Activated T-cell treated with anti-CD3 and anti-CD28 coated beads, Interleukin-2, amount 50 U/mL, for 72 hours (primary cell): ENCODE data around the gene ODF2L. TPM values are rescaled to one million over a fixed set of nuclear protein-coding genes. Genes with fewer than 3 reads are reported as not detected.
"Not testable (repeated sequence)": the region's sequence is repeated elsewhere in the genome, so short reads cannot be mapped to it uniquely, and the experiment has no call there.

ENCODE experiments used
- ATAC-seq, 2 donors: fragments of 150-1000 bp; cut with Tn5 transposase; replicated peaks in 1 of 2; 2 replicates each; pipeline ENCODE4 v1.10.0; 2021; ENCODE audit warnings: moderate library complexity in 2 of 2, mild to moderate bottlenecking in 1 of 2
- DNase-seq, 2 donors: peaks; one replicate each; pipeline ENCODE4 v3.0.0; 2021 to 2022; ENCODE audit warnings: mixed read lengths in 1 of 2
- H3K27ac Mint-ChIP-seq: one replicate; pipeline ENCODE4 v1.8.0; 2022; ENCODE audit warnings: mild to moderate bottlenecking, moderate library complexity, mixed read lengths
- H3K27me3 Mint-ChIP-seq: one replicate; pipeline ENCODE4 v1.8.0; 2022; ENCODE audit warnings: low read depth, mixed read lengths
- H3K36me3 Mint-ChIP-seq, 2 donors: one replicate each; pipeline ENCODE4 v1.8.0; 2022; ENCODE audit warnings: mixed read lengths in 2 of 2, mild to moderate bottlenecking in 1 of 2; ENCODE audit not compliant: insufficient read depth in 2 of 2
- H3K4me1 Mint-ChIP-seq: one replicate; pipeline ENCODE4 v1.8.0; 2022; ENCODE audit warnings: low read depth, mixed read lengths
- H3K4me3 Mint-ChIP-seq, 2 donors: one replicate each; pipeline ENCODE4 v1.8.0; 2022; ENCODE audit warnings: mild to moderate bottlenecking in 2 of 2, mixed read lengths in 2 of 2, moderate library complexity in 2 of 2
- H3K9me3 Mint-ChIP-seq, 2 donors: one replicate each; pipeline ENCODE4 v1.8.0; 2022; ENCODE audit warnings: mixed read lengths in 2 of 2
- total RNA-seq, 2 donors: library from RNA; stranded (reverse); gene quantifications; one replicate each; pipeline ENCODE4 v1.2.3, GENCODE V29; 2022

The ODF2L gene
- total RNA-seq, 2 donors from 2014 or later = 31.8 to 39.2 TPM

DNA sequence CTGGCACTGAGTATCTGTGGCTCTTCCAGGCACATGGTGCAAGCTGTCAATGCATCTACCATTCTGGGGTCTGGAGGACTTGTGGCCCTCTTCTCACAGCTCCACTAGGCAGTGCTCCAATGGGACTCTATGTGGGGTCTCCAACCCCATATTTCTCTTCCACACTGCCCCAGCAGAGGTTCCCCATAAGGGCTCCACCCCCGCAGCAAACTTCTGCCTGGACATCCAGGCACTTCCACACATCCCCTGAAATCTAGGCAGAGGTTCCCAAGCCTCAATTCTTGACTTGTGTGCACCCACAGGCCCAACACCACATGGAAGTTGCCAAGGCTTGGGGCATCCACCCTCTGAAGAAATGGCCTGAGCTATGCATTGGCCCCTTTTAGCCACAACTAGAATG is 18.8 kb downstream of the ODF2L start:
- Mint-ChIP-seq H3K4me3 (no peak overlapping the region), H3K27me3 (no peaks in the 10 kb centered on the region)

DNA sequence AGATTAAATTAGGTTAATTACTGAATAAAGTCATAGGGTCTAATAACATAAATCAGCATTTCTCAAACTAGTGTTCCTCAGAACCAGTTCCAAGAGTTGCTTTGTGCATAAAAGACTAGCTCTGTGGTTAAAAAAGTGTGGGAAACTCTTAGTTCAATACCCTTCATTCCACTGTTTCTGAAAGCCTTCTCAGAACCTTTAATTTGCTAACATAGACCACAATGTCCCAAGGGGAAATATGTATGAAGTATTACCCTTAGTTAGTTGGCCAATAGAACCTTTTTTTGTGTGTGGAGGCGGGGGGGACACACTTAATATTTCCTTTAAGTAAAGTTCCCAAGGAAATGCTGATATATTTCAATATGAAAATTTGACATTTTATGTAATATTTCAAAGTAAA is 20.4 kb downstream of the ODF2L start:
- H3K27ac Mint-ChIP-seq = no peak overlapping the region

More for the DNA sequence above, 18.8 kb downstream of the ODF2L start:
- no peak for ATAC-seq
- Mint-ChIP-seq H3K4me1 (peaks cover 5% of the 10 kb centered on the region), H3K36me3 (peaks cover 11 to 22% of the 10 kb centered on the region in 2 donors), H3K9me3 (peaks cover 4 to 5% of the 10 kb centered on the region in 2 donors), H3K27ac (no peak overlapping the region)
- no peak for DNase-seq

DNA sequence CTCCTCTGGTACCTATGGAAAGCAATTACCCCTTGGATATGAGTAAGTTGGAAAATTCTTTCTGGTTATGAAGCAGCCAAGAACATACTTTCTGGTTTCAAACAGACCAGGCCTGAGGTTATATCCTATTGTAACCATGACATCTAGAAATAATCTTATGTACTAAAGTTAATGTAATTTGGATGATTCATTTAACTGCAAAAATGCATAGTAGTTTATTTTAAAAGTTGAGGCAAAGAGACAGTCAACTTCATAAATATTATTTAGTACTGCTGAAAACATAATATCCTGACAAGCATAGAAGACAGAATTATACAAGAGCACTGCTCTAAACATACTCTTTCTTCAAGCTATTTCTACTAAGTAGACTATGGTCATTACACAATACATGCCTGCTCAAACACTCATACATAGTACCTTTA is 25.5 kb downstream of the ODF2L start:
- Mint-ChIP-seq H3K4me1 (peaks cover 10% of the 10 kb centered on the region), H3K4me3 (no peak overlapping the region), H3K27me3 (no peaks in the 10 kb centered on the region), H3K27ac (no peak overlapping the region), H3K9me3 (no peaks in the 10 kb centered on the region), H3K36me3 (peaks cover 0 to 5% of the 10 kb centered on the region in 2 donors)
- no peak for ATAC-seq
- DNase-seq = no peak

More for the DNA sequence above, 20.4 kb downstream of the ODF2L start:
- ATAC-seq (no peak), DNase-seq (no peak)
- H3K4me1 Mint-ChIP-seq = peaks cover 10% of the 10 kb centered on the region
- peaks cover 11 to 27% of the 10 kb centered on the region in 2 donors for H3K36me3 Mint-ChIP-seq
- no peak overlapping the region for H3K4me3 Mint-ChIP-seq
- no peaks in the 10 kb centered on the region for H3K27me3 Mint-ChIP-seq
- H3K9me3 Mint-ChIP-seq = peaks cover 4 to 5% of the 10 kb centered on the region in 2 donors

DNA sequence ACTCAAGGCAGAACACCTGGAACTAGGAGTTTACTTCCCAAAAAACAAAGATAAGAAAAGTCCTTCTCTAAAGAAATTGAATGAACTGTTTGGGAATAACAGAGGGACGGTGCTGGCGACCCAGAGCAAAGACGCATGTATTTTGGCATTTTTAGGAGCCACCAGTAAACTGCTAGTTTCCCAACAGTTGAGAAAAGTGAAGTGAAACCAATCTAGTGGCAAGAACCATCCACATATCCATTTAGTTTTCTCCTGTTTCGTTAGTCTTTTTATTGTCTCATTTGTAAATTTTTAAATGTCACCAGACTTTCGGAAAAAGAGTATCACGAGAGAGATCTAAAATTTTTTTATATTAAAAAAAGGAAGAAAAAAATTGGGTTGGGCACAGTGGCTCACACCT is 30.2 kb downstream of the ODF2L start:
- Mint-ChIP-seq H3K27me3 (no peaks in the 10 kb centered on the region), H3K4me3 (no peak overlapping the region), H3K36me3 (peaks cover 2 to 5% of the 10 kb centered on the region in 2 donors), H3K27ac (no peak overlapping the region), H3K9me3 (no peaks in the 10 kb centered on the region), H3K4me1 (peaks cover 5% of the 10 kb centered on the region)
- ATAC-seq (no peak), DNase-seq (no peak)

DNA sequence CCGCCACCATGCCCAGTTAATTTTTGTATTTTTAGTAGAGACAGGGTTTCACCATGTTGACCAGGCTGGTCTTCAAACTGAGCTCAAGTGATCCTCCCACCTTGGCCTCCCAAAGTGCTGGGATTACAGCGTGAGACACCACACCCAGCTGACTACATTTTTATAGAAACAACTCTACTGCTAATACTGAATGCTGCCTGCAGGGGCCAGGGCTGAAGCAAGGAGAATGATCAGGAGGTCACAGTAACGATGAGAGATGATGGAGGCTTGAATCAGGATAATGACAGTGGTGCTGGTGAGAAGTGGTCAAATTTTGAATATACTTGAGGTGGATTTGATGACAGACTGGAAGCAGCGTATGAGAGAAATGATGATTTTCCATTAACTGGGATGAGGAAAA is 33.3 kb downstream of the ODF2L start:
- peaks cover 2 to 10% of the 10 kb centered on the region in 2 donors for H3K36me3 Mint-ChIP-seq
- no peak overlapping the region for H3K4me3 Mint-ChIP-seq
- DNase-seq (no peak), ATAC-seq (no peak)
- H3K27me3 Mint-ChIP-seq = no peaks in the 10 kb centered on the region
- no peak overlapping the region for H3K27ac Mint-ChIP-seq
- H3K9me3 Mint-ChIP-seq = no peaks in the 10 kb centered on the region
- H3K4me1 Mint-ChIP-seq = no peaks in the 10 kb centered on the region

DNA sequence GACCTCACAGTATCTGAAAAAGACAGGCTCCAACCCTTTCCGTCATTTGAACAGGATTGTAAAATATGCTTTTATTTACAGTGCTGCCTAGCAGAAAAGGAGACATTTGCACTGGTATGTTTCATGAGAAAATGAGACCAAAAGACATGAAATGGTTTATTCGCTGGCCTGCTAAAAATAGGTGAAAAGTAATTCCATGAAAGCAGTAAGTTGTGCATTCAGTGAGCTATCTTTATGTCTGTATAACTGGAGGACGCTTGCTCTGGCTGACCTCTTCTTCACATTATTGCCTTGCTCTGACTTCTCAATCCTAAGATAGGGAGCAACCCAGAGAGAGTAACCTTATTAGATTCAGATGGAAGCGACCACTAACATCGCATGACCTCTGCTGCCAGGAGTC is 38.3 kb downstream of the ODF2L start:
- Mint-ChIP-seq H3K27me3 (no peaks in the 10 kb centered on the region), H3K36me3 (peaks cover 2 to 15% of the 10 kb centered on the region in 2 donors), H3K4me1 (no peaks in the 10 kb centered on the region), H3K27ac (no peak overlapping the region), H3K4me3 (no peak overlapping the region), H3K9me3 (no peaks in the 10 kb centered on the region)
- ATAC-seq (no peak), DNase-seq (no peak)

DNA sequence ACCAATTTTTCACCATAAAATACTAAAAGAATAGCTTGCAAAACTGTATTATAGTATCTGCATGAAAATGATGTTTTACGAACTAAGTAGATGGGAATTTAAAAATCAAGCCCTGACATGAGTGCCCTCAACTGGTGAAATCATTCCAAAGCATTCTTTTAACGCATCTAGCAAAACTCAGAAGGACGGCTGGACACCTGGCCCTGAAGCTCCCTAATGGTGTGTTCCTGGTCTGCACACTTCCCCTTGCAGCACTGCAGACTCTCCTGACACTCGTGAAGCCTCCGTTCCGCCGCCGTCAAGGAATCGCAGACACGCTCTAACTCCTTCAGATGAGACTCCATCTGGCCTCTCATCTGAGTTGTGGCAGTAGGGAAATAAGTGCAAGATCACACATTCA is 39.9 kb downstream of the ODF2L start:
- no peaks in the 10 kb centered on the region for H3K4me1 Mint-ChIP-seq
- DNase-seq (no peak), ATAC-seq (no peak)
- H3K27ac Mint-ChIP-seq = no peak overlapping the region
- no peak overlapping the region for H3K4me3 Mint-ChIP-seq
- peaks cover 4 to 22% of the 10 kb centered on the region in 2 donors for H3K36me3 Mint-ChIP-seq
- no peaks in the 10 kb centered on the region for H3K27me3 Mint-ChIP-seq
- H3K9me3 Mint-ChIP-seq = peaks cover 3 to 5% of the 10 kb centered on the region in 2 donors

DNA sequence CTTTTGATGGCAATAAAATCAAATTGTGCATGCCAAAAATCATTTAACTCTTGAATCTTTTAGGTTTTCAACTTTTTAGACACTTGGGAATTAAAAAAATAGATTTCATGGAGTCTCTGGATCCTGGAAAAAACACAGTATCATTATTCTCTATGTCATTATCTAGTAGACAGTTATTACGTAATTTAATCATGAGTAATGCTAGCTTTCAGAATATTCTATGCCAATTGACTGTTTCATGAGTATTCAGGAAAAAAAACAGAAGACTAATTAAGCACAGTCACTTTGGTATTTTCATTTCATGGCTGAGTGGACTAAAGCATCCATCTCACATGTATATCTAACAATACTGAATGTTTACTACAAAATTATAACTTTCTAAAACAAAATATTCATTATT is 44.0 kb downstream of the ODF2L start:
- Mint-ChIP-seq H3K4me1 (no peaks in the 10 kb centered on the region), H3K36me3 (peaks cover 5 to 17% of the 10 kb centered on the region in 2 donors), H3K27me3 (no peaks in the 10 kb centered on the region), H3K27ac (no peak overlapping the region), H3K4me3 (no peak overlapping the region), H3K9me3 (peaks cover 3 to 10% of the 10 kb centered on the region in 2 donors)
- DNase-seq = no peak
- no peak for ATAC-seq

DNA sequence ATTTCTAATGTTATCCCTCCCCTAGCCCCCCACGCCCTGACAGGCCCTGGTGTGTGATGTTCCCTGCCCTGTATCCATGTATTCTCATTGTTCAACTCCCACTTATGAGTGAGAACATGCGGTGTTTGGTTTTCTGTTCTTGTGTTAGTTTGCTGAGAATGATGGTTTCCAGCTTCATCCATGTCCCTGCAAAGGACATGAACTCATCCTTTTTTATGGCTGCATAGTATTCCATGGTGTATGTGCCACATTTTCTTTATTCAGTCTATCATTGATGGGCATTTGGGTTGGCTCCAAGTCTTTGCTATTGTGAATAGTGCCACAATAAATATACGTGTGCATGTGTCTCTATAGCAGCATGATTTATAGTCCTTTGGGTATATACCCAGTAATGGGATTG is 45.9 kb downstream of the ODF2L start:
- Mint-ChIP-seq H3K36me3 (peaks cover 5 to 17% of the 10 kb centered on the region in 2 donors), H3K9me3 (peaks cover 3 to 10% of the 10 kb centered on the region in 2 donors)
- not testable (repeated sequence) for H3K27ac Mint-ChIP-seq, DNase-seq, H3K4me1 Mint-ChIP-seq, ATAC-seq, H3K4me3 Mint-ChIP-seq, H3K27me3 Mint-ChIP-seq

DNA sequence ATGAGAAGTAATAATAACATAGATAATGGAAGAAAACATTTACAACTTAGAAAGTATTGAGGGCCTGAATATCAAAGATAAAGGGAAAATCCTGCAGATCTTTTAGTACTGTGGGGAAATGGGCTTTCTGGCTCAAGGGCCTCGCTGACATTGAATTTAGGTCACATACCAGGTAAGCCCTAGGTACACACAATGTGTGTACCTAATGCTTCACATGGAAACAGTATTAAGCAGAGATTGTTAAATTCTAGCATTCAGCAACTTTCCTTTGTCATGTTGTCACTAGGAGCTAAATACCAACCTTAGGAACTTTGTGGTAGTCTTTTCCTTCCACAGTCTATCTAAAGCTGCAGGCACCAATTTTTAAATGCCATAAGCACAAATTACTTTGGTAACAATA is 49.7 kb downstream of the ODF2L start:
- DNase-seq (no peak), ATAC-seq (no peak)
- H3K27ac Mint-ChIP-seq = no peak overlapping the region
- peaks cover 2 to 7% of the 10 kb centered on the region in 2 donors for H3K36me3 Mint-ChIP-seq
- H3K4me1 Mint-ChIP-seq = no peaks in the 10 kb centered on the region
- no peaks in the 10 kb centered on the region for H3K27me3 Mint-ChIP-seq
- no peak overlapping the region for H3K4me3 Mint-ChIP-seq
- H3K9me3 Mint-ChIP-seq = peaks cover 10 to 13% of the 10 kb centered on the region in 2 donors

DNA sequence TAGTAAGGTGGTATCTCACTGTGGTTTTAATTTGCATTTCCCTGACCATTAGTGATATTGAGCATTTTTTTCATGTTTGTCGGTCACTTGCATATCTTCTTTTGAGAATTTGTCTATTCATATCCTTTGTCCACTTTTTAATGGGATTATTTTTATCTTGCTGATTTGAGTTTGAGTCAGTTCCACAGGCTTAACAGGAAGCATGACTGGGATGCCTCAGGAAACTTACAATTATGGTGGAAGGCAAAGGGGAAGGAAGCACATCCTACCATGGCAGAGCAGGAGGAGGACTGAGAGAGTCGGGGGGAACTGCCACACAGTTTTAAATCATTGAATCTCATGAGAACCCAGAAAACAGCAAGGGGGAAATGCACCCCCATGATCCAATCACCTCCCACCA is 51.1 kb downstream of the ODF2L start:
- H3K4me1 Mint-ChIP-seq = no peaks in the 10 kb centered on the region
- H3K27me3 Mint-ChIP-seq = no peaks in the 10 kb centered on the region
- H3K9me3 Mint-ChIP-seq = peaks cover 9 to 13% of the 10 kb centered on the region in 2 donors
- H3K36me3 Mint-ChIP-seq = peaks cover 0 to 5% of the 10 kb centered on the region in 2 donors
- H3K27ac Mint-ChIP-seq = no peak overlapping the region
- H3K4me3 Mint-ChIP-seq = no peak overlapping the region
- DNase-seq (no peak), ATAC-seq (no peak)

DNA sequence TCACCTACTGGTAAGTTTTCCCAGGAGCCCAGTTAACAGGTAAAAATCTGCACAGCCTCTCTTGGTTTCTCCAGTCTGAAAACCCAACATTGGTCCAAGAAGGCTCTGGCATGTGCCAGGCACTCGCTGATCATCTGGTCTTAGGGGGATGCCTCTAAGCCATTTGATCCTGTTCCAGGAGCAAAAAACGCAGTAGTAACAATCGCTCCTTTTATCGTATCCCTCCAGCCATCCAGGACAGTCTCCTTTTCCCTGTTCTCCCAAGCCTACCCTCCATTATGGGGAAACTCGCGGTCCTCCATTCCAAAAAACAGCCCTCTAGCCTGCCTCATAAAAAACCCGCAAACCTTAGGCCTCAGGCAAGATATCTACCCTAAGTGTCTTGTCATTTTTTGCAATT is 56.2 kb downstream of the ODF2L start:
- H3K27me3 Mint-ChIP-seq = no peaks in the 10 kb centered on the region
- H3K9me3 Mint-ChIP-seq = peaks cover 7 to 11% of the 10 kb centered on the region in 2 donors
- H3K36me3 Mint-ChIP-seq = peaks cover 0 to 2% of the 10 kb centered on the region in 2 donors
- DNase-seq = no peak
- H3K4me3 Mint-ChIP-seq = no peak overlapping the region
- no peaks in the 10 kb centered on the region for H3K4me1 Mint-ChIP-seq
- ATAC-seq = no peak
- H3K27ac Mint-ChIP-seq = no peak overlapping the region

DNA sequence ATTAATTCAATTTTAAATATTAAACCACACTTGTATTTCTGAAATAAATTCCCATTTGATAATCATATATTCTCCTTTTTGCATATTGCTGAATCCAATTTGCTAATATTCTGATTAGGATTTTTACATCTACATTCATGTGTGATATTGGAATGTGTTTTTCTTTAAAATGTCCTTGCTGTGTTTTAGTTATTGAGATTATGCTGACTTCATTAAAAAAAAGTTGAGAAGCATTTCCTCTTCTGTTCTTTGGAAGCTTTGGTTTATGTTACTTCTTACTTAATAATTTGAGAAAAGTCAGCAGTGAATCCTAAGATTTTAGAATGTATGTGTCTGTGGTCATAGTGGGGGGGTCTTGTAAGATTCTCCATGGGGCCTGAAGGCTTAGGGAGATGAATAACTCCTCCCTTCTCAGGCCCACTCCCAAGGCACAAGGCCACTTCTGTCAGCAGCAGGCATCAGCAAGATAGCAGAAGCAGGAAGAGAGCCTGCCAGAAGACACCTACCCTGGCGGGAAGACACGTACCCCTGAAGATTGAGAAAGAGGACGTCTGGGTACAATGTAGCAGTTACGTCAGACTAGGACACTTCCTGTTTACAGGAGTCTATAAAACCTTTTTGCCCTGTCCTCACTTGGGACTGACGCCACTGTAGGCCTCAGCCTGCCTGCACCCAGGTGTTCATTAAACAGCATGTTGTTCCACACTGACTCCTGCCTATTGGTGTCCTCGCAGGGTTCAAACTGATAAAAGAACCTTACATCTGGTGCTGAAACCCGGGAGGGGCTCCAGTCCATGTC is 56.9 kb downstream of the ODF2L start:
- H3K27ac Mint-ChIP-seq = no peak overlapping the region

DNA sequence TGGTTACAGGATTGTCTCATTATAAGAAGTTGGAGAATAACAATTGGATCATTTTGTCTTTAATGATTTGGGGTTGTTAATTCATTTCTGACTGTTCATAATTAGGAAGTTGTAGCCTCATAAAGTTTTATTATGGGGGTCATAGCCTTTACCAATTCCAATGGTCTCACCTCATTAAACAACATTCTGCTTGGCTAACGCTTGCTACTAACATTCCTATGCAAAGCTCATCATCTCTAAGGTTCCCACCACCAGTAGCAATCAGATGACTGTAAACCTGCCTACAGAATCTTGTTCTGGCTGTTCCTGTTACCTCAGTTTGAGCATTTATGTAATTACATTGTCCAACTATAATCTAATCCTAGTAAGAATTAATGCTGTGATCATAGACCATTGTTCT is 60.2 kb downstream of the ODF2L start:
- H3K27ac Mint-ChIP-seq = no peak overlapping the region
- H3K9me3 Mint-ChIP-seq = peaks cover 3 to 5% of the 10 kb centered on the region in 2 donors
- DNase-seq (no peak), ATAC-seq (no peak)
- no peak overlapping the region for H3K4me3 Mint-ChIP-seq
- no peaks in the 10 kb centered on the region for H3K27me3 Mint-ChIP-seq
- H3K4me1 Mint-ChIP-seq = no peaks in the 10 kb centered on the region
- H3K36me3 Mint-ChIP-seq = no peaks in the 10 kb centered on the region

More for the DNA sequence above, 56.9 kb downstream of the ODF2L start:
- H3K9me3 Mint-ChIP-seq = peaks cover 7 to 11% of the 10 kb centered on the region in 2 donors
- H3K4me1 Mint-ChIP-seq = no peaks in the 10 kb centered on the region
- DNase-seq = no peak
- no peak for ATAC-seq
- H3K27me3 Mint-ChIP-seq = no peaks in the 10 kb centered on the region
- no peaks in the 10 kb centered on the region for H3K36me3 Mint-ChIP-seq
- no peak overlapping the region for H3K4me3 Mint-ChIP-seq
